ENCODE measurements around the gene CCNB2.
"Not testable (repeated sequence)": the region's sequence is repeated elsewhere in the genome, so short reads cannot be mapped to it uniquely, and the experiment has no call there.

Gene CCNB2

GRCh38 chr15:59137566-59137965 lies 32.6 kb downstream of the CCNB2 start:
- DNase-seq = no peak

GRCh38 chr15:59138243-59138642 lies 33.3 kb downstream of the CCNB2 start:
- peak; percentile 26 to 29 for DNase-seq

GRCh38 chr15:59140422-59141226 lies 35.7 kb downstream of the CCNB2 start:
- no peak for DNase-seq

- no peak for DNase-seq
These were observed 38.3 kb downstream of the CCNB2 start for GRCh38 chr15:59143281-59143680.

- peak in 1 of 2 experiments; percentile 4 for DNase-seq
These were observed 39.6 kb downstream of the CCNB2 start for GRCh38 chr15:59144594-59144993.

- no peak for DNase-seq
These were observed 42.7 kb downstream of the CCNB2 start for GRCh38 chr15:59147666-59148065.

- no peak for DNase-seq
These were observed 43.3 kb downstream of the CCNB2 start for GRCh38 chr15:59148153-59148833.

GRCh38 chr15:59150185-59150584 lies 45.2 kb downstream of the CCNB2 start:
- no peak for DNase-seq

GRCh38 chr15:59152694-59153450 lies 47.9 kb downstream of the CCNB2 start:
- DNase-seq = no peak

- no peak for DNase-seq
These were observed 48.5 kb downstream of the CCNB2 start for GRCh38 chr15:59153466-59153865.

GRCh38 chr15:59154243-59154642 lies 49.3 kb downstream of the CCNB2 start:
- DNase-seq = no peak

- DNase-seq = no peak
These were observed 50.5 kb downstream of the CCNB2 start for GRCh38 chr15:59155431-59155830.

- no peak for DNase-seq
These were observed 52.5 kb downstream of the CCNB2 start for GRCh38 chr15:59157396-59157795.

- DNase-seq = peak in 1 of 2 experiments; percentile 35
These were observed 53.1 kb downstream of the CCNB2 start for GRCh38 chr15:59157840-59158700.

GRCh38 chr15:59158701-59159034 lies 53.7 kb downstream of the CCNB2 start:
- peak; percentile 47 to 52 for DNase-seq

GRCh38 chr15:59159210-59159609 lies 54.3 kb downstream of the CCNB2 start:
- no peak for DNase-seq

GRCh38 chr15:59160880-59161593 lies 56.1 kb downstream of the CCNB2 start:
- DNase-seq = peak; percentile 59 to 77

GRCh38 chr15:59162080-59162479 lies 57.1 kb downstream of the CCNB2 start:
- not testable (repeated sequence) for DNase-seq

- DNase-seq = peak in 1 of 2 experiments; percentile 11
These were observed 60.8 kb downstream of the CCNB2 start for GRCh38 chr15:59165726-59166125.

GRCh38 chr15:59166166-59166565 lies 61.2 kb downstream of the CCNB2 start:
- DNase-seq = no peak

- peak; percentile 64 to 71 for DNase-seq
These were observed 61.8 kb downstream of the CCNB2 start for GRCh38 chr15:59166601-59167265.
